Measurements from ENCODE around the gene ARIH2.

The ARIH2 gene

GRCh38 chr3:48997714-48998637 is 79.3 kb downstream of the ARIH2 start:
- H3K4me3 ChIP-seq (ENCODE audit: low read depth in 1 of 5, low read length in 5 of 5) = no peak overlapping the region
- H3K9ac ChIP-seq (ENCODE audit: low read length in 5 of 5) = peak overlapping the region in 1 of 5 donors; percentile 9
- no peaks in the 10 kb centered on the region for H3K27me3 ChIP-seq (ENCODE audit: control insufficient read depth in 5 of 5, insufficient read depth in 4 of 5, low read length in 5 of 5)
- peaks cover 0 to 15% (median 4%) of the 10 kb centered on the region in 5 donors for H3K36me3 ChIP-seq (ENCODE audit: control insufficient read depth in 5 of 5, insufficient read depth in 5 of 5, low read length in 5 of 5)
- no peak overlapping the region for H3K27ac ChIP-seq (ENCODE audit: low read depth, low read length)
- no peaks in the 10 kb centered on the region for H3K9me3 ChIP-seq (ENCODE audit: control insufficient read depth in 5 of 5, low read length in 5 of 5)
- H3K4me1 ChIP-seq (ENCODE audit: control insufficient read depth in 5 of 5, insufficient read depth in 5 of 5, low read length in 5 of 5) = no peaks in the 10 kb centered on the region

GRCh38 chr3:48999085-48999858 is 80.6 kb downstream of the ARIH2 start:
- Histone ChIP-seq H3K4me3 (ENCODE audit: low read depth in 1 of 5, low read length in 5 of 5) (no peak overlapping the region), H3K36me3 (ENCODE audit: control insufficient read depth in 5 of 5, insufficient read depth in 5 of 5, low read length in 5 of 5) (peaks cover 0 to 13% (median 4%) of the 10 kb centered on the region in 5 donors), H3K4me1 (ENCODE audit: control insufficient read depth in 5 of 5, insufficient read depth in 5 of 5, low read length in 5 of 5) (no peaks in the 10 kb centered on the region), H3K9me3 (ENCODE audit: control insufficient read depth in 5 of 5, low read length in 5 of 5) (no peaks in the 10 kb centered on the region), H3K27ac (ENCODE audit: low read depth, low read length) (no peak overlapping the region), H3K9ac (ENCODE audit: low read length in 5 of 5) (no peak overlapping the region), H3K27me3 (ENCODE audit: control insufficient read depth in 5 of 5, insufficient read depth in 4 of 5, low read length in 5 of 5) (no peaks in the 10 kb centered on the region)

GRCh38 chr3:49001155-49001554 is 82.5 kb downstream of the ARIH2 start:
- no peaks in the 10 kb centered on the region for H3K27me3 ChIP-seq (ENCODE audit: control insufficient read depth in 5 of 5, insufficient read depth in 4 of 5, low read length in 5 of 5)
- H3K27ac ChIP-seq (ENCODE audit: low read depth, low read length) = no peak overlapping the region
- peaks cover 0 to 10% (median 4%) of the 10 kb centered on the region in 5 donors for H3K36me3 ChIP-seq (ENCODE audit: control insufficient read depth in 5 of 5, insufficient read depth in 5 of 5, low read length in 5 of 5)
- H3K9ac ChIP-seq (ENCODE audit: low read length in 5 of 5) = no peak overlapping the region
- H3K9me3 ChIP-seq (ENCODE audit: control insufficient read depth in 5 of 5, low read length in 5 of 5) = no peaks in the 10 kb centered on the region
- peaks cover 0 to 2% (median 1%) of the 10 kb centered on the region in 5 donors for H3K4me1 ChIP-seq (ENCODE audit: control insufficient read depth in 5 of 5, insufficient read depth in 5 of 5, low read length in 5 of 5)
- no peak overlapping the region for H3K4me3 ChIP-seq (ENCODE audit: low read depth in 1 of 5, low read length in 5 of 5)

- Histone ChIP-seq H3K4me3 (ENCODE audit: low read depth in 1 of 5, low read length in 5 of 5) (no peak overlapping the region), H3K36me3 (ENCODE audit: control insufficient read depth in 5 of 5, insufficient read depth in 5 of 5, low read length in 5 of 5) (no peaks in the 10 kb centered on the region), H3K27ac (ENCODE audit: low read depth, low read length) (no peak overlapping the region), H3K9ac (ENCODE audit: low read length in 5 of 5) (no peak overlapping the region), H3K9me3 (ENCODE audit: control insufficient read depth in 5 of 5, low read length in 5 of 5) (no peaks in the 10 kb centered on the region), H3K4me1 (ENCODE audit: control insufficient read depth in 5 of 5, insufficient read depth in 5 of 5, low read length in 5 of 5) (peaks cover 0 to 26% (median 23%) of the 10 kb centered on the region in 5 donors), H3K27me3 (ENCODE audit: control insufficient read depth in 5 of 5, insufficient read depth in 4 of 5, low read length in 5 of 5) (no peaks in the 10 kb centered on the region)
Observed at GRCh38 chr3:49004352-49005302, 86.0 kb downstream of the ARIH2 start.

- H3K27ac ChIP-seq (ENCODE audit: low read depth, low read length) = no peak overlapping the region
- no peaks in the 10 kb centered on the region for H3K36me3 ChIP-seq (ENCODE audit: control insufficient read depth in 5 of 5, insufficient read depth in 5 of 5, low read length in 5 of 5)
- H3K27me3 ChIP-seq (ENCODE audit: control insufficient read depth in 5 of 5, insufficient read depth in 4 of 5, low read length in 5 of 5) = no peaks in the 10 kb centered on the region
- no peaks in the 10 kb centered on the region for H3K9me3 ChIP-seq (ENCODE audit: control insufficient read depth in 5 of 5, low read length in 5 of 5)
- no peak overlapping the region for H3K4me3 ChIP-seq (ENCODE audit: low read depth in 1 of 5, low read length in 5 of 5)
- H3K4me1 ChIP-seq (ENCODE audit: control insufficient read depth in 5 of 5, insufficient read depth in 5 of 5, low read length in 5 of 5) = peaks cover 0 to 26% (median 23%) of the 10 kb centered on the region in 5 donors
- H3K9ac ChIP-seq (ENCODE audit: low read length in 5 of 5) = no peak overlapping the region
Observed at GRCh38 chr3:49005303-49005680, 86.7 kb downstream of the ARIH2 start.

GRCh38 chr3:49005998-49006397 is 87.4 kb downstream of the ARIH2 start:
- H3K27ac ChIP-seq (ENCODE audit: low read depth, low read length) = no peak overlapping the region
- H3K4me3 ChIP-seq (ENCODE audit: low read depth in 1 of 5, low read length in 5 of 5) = peak overlapping the region in 2 of 5 donors; percentile 83 to 86
- H3K36me3 ChIP-seq (ENCODE audit: control insufficient read depth in 5 of 5, insufficient read depth in 5 of 5, low read length in 5 of 5) = no peaks in the 10 kb centered on the region
- H3K4me1 ChIP-seq (ENCODE audit: control insufficient read depth in 5 of 5, insufficient read depth in 5 of 5, low read length in 5 of 5) = peaks cover 0 to 26% (median 23%) of the 10 kb centered on the region in 5 donors
- no peaks in the 10 kb centered on the region for H3K27me3 ChIP-seq (ENCODE audit: control insufficient read depth in 5 of 5, insufficient read depth in 4 of 5, low read length in 5 of 5)
- no peak overlapping the region for H3K9ac ChIP-seq (ENCODE audit: low read length in 5 of 5)
- no peaks in the 10 kb centered on the region for H3K9me3 ChIP-seq (ENCODE audit: control insufficient read depth in 5 of 5, low read length in 5 of 5)

- peak overlapping the region; percentile 62 to 92 (median 83) for H3K4me3 ChIP-seq (ENCODE audit: low read depth in 1 of 5, low read length in 5 of 5)
- H3K27ac ChIP-seq (ENCODE audit: low read depth, low read length) = peak overlapping the region; percentile 90
- no peaks in the 10 kb centered on the region for H3K27me3 ChIP-seq (ENCODE audit: control insufficient read depth in 5 of 5, insufficient read depth in 4 of 5, low read length in 5 of 5)
- H3K4me1 ChIP-seq (ENCODE audit: control insufficient read depth in 5 of 5, insufficient read depth in 5 of 5, low read length in 5 of 5) = peaks cover 0 to 26% (median 23%) of the 10 kb centered on the region in 5 donors
- peaks cover 0 to 3% (median 2%) of the 10 kb centered on the region in 5 donors for H3K36me3 ChIP-seq (ENCODE audit: control insufficient read depth in 5 of 5, insufficient read depth in 5 of 5, low read length in 5 of 5)
- peak overlapping the region in 4 of 5 donors; percentile 71 to 87 (median 78) for H3K9ac ChIP-seq (ENCODE audit: low read length in 5 of 5)
- H3K9me3 ChIP-seq (ENCODE audit: control insufficient read depth in 5 of 5, low read length in 5 of 5) = no peaks in the 10 kb centered on the region
Observed at GRCh38 chr3:49006408-49007067, 87.9 kb downstream of the ARIH2 start.

- Histone ChIP-seq H3K27ac (ENCODE audit: low read depth, low read length) (peak within 1 kb of the TSS; percentile 90), H3K9ac (ENCODE audit: low read length in 5 of 5) (peak within 1 kb of the TSS in 4 of 5 donors; percentile 71 to 87 (median 78)), H3K9me3 (ENCODE audit: control insufficient read depth in 5 of 5, low read length in 5 of 5) (no peaks in the 10 kb centered on the region), H3K36me3 (ENCODE audit: control insufficient read depth in 5 of 5, insufficient read depth in 5 of 5, low read length in 5 of 5) (peaks cover 0 to 10% (median 8%) of the 10 kb centered on the region in 5 donors), H3K4me3 (ENCODE audit: low read depth in 1 of 5, low read length in 5 of 5) (peak within 1 kb of the TSS; percentile 67 to 92 (median 83)), H3K27me3 (ENCODE audit: control insufficient read depth in 5 of 5, insufficient read depth in 4 of 5, low read length in 5 of 5) (no peaks in the 10 kb centered on the region), H3K4me1 (ENCODE audit: control insufficient read depth in 5 of 5, insufficient read depth in 5 of 5, low read length in 5 of 5) (peaks cover 0 to 26% (median 23%) of the 10 kb centered on the region in 5 donors)
Observed at GRCh38 chr3:49007068-49007770, 88.6 kb downstream of the ARIH2 start, which contains the start of gene WDR6. TSS of gene WDR6 (plus strand) at chr3:49007391. CDS start at chr3:49007432, 41 bp downstream.

All from subcutaneous abdominal adipose tissue (tissue), 5 donors.